ENCODE measurements around the gene PRKN. TPM values are rescaled to one million over a fixed set of nuclear protein-coding genes. Genes with fewer than 3 reads are reported as not detected.

Gene PRKN
- total RNA-seq, 1 experiment from 2014 or later = 0.46 TPM

- H3K4me3 ChIP-seq (ENCODE audit: low read depth in 2 of 2, low read length in 2 of 2) = no peak overlapping the region
- no peak for TF ChIP-seq SIN3A (IDR thresholded peaks at IDR 0.05; ENCODE audit: borderline replicate concordance, insufficient read depth, low read depth, low read length)
- TF ChIP-seq TCF7L2 (IDR thresholded peaks at IDR 0.05; ENCODE audit: low read depth, low read length) = no peak
- no peak for TF ChIP-seq CTCF (IDR thresholded peaks at IDR 0.05)
- no peak for TF ChIP-seq POLR2AphosphoS5 (IDR thresholded peaks at IDR 0.05; ENCODE audit: low read depth, low read length)
- TF ChIP-seq REST (IDR thresholded peaks at IDR 0.05; ENCODE audit: insufficient read depth in 1 of 2, low read depth in 2 of 2, low read length in 1 of 2) = no peak
- POLR2A ChIA-PET = no interaction called here
- no peaks in the 10 kb centered on the region for H3K36me3 ChIP-seq (ENCODE audit: control insufficient read depth, insufficient read depth, low read length)
- BruUV-seq (replicated peaks) = no TSS peak
- no peak overlapping the region for H3K27ac ChIP-seq (ENCODE audit: low read length)
- DNase-seq (ENCODE audit: low read depth, low spot score) (no peak), ATAC-seq (no peak)
- CTCF ChIA-PET = no interaction called here
- in situ Hi-C loops (cut with HindIII; ENCODE audit: low pct_unique_long_range_greater_than_20kb, low sequenced_read_pairs) = no loop called here
- no peaks in the 10 kb centered on the region for H3K27me3 ChIP-seq (ENCODE audit: control insufficient read depth, insufficient read depth, low read length)
- peaks cover 9% of the 10 kb centered on the region for H3K4me1 ChIP-seq (ENCODE audit: control insufficient read depth, insufficient read depth, low read length)
- intact Hi-C loops (cut with micrococcal nuclease; ENCODE audit: unreplicated experiment) = no loop called here
- no peaks in the 10 kb centered on the region for H3K9me3 ChIP-seq (ENCODE audit: control insufficient read depth, insufficient read depth, low read depth, low read length)
Observed at GRCh38 chr6:162730502-162730901, 2.9 kb upstream of the PRKN start.

- BruUV-seq (replicated peaks) = no TSS peak
- ATAC-seq (no peak), DNase-seq (ENCODE audit: low read depth, low spot score) (no peak)
- intact Hi-C loops (cut with micrococcal nuclease; ENCODE audit: unreplicated experiment) = no loop called here
- Histone ChIP-seq H3K4me1 (ENCODE audit: control insufficient read depth, insufficient read depth, low read length) (peaks cover 9% of the 10 kb centered on the region), H3K27ac (ENCODE audit: low read length) (peak overlapping the region; percentile 56; the same call in 1 of the 2 replicates), H3K27me3 (ENCODE audit: control insufficient read depth, insufficient read depth, low read length) (no peaks in the 10 kb centered on the region), H3K36me3 (ENCODE audit: control insufficient read depth, insufficient read depth, low read length) (no peaks in the 10 kb centered on the region), H3K9me3 (ENCODE audit: control insufficient read depth, insufficient read depth, low read depth, low read length) (no peaks in the 10 kb centered on the region), H3K4me3 (ENCODE audit: low read depth in 2 of 2, low read length in 2 of 2) (peak overlapping the region; percentile 72 to 79)
- POLR2A ChIA-PET = no interaction called here
- CTCF ChIA-PET = interaction anchor here (0.5 to 0.6 kb wide), 2 partner anchors 25 to 689 kb away, joined by 3 read pairs; no protein-coding TSS in a partner anchor
- no peak for TF ChIP-seq REST (IDR thresholded peaks at IDR 0.05; ENCODE audit: insufficient read depth in 1 of 2, low read depth in 2 of 2, low read length in 1 of 2)
- in situ Hi-C loops (cut with HindIII; ENCODE audit: low pct_unique_long_range_greater_than_20kb, low sequenced_read_pairs) = no loop called here
Observed at GRCh38 chr6:162728706-162729105, 1.1 kb upstream of the PRKN start.
